ENCODE data around the gene PGP.

- TF ChIP-seq POLR2A (IDR thresholded peaks at IDR 0.05): no peak
- TF ChIP-seq CTCF (IDR thresholded peaks at IDR 0.05): no peak
These were observed 16.6 kb upstream of the PGP start for GRCh38 chr16:2231016-2231931.

Measured in Peyer's patch (tissue), 4 donors.